ENCODE measurements around the gene PDLIM7.

Gene PDLIM7

GRCh38 chr5:177524539-177524900 is 27.1 kb upstream of the PDLIM7 start:
- DNase-seq, result no peak

DNA sequence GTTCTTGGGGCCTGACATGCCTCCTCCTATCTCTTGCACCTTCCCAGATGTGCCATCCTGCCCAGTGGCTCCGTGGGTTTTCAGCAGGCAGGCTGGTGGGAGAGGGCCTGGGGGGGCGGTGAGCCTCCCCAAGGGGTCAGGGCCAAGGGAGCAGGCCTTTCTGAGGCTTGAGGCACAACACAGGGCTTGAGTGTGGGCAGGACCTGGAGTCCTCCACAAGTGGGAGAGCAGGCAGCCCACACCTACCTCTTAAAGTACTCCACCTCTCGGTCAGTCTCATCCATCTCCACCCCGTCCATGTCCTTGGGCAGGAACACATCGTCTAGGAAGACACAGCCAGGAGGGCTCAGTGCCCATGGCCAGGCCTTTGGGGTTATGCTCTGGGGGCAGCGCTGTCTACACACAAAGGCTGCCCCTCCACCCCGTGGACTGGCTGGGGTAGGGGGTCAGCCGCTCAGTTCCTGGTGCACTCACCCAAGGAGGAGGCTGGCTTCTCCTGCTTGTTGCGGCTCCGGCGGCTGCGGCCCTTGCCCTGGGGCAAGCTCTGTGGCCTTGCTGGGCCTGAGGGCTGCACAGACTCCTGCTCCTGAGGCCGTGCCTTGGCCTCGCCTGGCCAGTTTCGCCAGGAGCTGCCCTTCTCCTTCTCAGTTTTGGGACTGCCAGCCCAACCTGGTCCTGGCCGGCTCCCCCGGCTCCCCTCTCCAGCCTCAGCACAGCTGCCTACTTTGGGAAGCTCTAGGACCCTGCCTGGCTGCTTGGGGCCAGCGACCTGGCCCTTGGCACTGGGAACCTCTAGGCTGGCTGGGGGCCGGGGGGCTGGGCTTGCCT is 26.5 kb upstream of the PDLIM7 start:
- DNase-seq, result no peak

- no peak for DNase-seq
Observed at GRCh38 chr5:177520916-177521513, 23.6 kb upstream of the PDLIM7 start.

GRCh38 chr5:177520271-177520670 is 22.9 kb upstream of the PDLIM7 start:
- no peak for DNase-seq

DNA sequence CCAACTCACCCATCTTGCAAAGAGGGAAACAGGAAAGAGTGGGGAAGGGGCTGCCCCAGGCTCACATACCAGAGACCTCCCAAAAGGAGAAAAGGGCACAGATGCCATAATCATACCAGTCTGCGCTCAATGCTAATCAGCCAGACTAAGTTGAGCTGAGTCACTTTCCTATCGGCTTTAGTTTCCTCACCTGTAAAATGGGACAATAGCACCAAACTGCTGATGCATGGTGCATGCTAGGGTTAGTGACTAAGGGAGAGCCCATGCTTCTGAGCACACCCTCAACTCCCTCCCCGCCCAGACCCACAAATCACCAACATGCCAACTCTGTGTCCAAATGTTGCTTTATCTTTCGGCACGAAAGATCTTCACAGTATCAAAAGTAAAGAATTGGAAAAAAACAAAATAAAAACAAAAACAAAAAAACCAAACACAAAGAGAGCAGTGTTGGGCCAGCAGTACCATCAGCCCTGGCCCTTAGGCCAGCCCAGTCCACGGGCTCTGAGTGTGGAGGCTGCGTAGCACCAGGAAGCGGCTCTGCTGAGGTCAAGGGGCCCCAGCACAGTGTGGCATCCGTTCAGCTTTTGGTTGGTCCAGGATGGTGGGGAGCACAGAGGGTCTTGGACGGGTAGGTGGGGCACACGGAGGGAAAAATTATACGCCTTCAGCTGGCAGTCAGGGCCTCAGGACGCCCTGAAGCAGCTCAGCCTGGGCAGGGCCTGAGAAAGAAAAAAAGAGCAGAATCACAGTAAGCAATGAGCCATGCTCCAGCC is 22.2 kb upstream of the PDLIM7 start:
- DNase-seq, result no peak

DNA sequence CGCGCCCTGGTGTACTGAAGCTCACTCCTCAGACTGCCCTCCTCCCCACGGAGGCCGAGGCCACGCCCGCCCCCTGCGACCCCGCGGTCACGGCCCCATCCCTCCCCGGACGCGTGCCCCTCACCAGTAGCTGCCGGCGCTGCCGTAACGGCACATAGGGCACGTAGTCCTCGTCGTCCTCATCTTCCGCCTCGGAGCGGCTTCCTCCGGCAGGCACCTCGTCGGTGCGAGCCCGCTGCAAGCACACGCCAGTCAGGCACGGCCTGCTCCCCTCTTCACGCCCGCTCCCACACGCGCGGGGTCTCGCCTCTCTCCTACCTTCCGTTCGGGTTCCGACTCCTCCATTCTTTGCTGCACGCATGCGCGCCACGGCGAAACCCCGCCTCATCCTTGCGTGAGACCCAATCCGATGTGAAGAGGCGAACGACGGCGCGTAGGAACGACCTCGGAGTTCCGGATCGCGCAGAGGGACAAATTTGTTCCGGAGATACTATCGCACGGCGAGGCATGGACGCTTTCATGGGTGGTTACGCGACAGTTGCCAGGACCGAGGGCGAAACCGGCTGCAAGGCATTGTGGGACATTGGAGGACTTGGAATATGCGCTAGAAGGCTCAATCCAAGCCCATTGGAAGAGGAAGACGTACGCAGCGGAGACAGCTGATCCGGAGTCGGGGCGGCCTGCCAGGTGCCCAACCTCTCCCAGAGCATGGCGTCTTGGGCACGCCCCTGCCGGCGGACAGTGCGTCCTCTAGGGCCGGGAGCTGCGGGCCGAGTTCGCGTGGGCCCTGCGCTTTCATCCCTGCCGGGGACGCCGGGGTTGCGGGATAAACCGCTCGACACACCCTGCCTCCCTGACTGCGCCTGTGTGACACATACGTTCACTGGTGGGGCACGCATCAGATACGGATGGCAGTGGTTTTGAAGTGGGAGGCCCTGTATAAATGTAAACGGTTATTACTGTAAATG is 19.5 kb upstream of the PDLIM7 start, which contains the start of gene DDX41:
Gene DDX41 (minus strand): TSS at position 361 of the 968 bp plus-strand sequence. CDS start 16 bp downstream, at position 345.
- DNase-seq, result peak; percentile 79

DNA sequence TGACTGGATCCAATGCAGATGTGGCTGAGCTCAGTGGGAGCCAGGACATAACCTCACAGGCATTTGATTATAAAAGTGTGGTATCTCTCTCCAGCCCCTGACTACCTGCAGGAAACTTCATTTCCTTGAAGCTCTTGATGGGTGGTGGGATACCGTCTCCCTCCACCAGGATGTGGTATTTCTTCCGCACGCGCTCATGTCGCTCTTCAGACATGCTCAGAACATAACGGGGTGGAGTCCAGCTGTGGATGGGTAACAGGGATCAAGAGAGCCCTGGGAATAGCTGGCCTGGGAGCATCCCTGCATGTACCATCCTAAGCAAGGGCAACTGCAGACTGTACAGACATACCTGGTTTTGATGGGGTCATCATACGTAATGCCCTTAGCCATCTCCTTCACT is 18.2 kb upstream of the PDLIM7 start:
- no peak for DNase-seq

DNA sequence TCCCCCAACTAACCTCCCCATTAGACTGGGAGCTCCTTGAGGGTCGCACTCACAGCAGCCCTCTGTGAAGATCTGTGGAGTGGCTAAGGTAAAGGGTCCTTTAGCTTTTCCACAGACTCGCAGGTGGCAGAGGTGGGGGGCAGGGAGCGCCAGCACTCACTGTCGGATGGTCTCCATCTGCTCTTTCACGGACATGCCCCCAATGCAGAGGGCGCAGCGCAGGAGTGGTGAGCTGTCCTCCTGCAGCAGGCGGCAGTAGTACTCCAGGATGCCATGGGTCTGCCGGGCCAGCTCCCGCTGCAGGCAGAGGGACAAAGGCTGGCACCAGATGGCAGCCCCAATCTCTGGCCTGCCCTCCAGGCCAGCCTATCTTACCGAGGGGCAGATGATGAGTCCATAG is 17.1 kb upstream of the PDLIM7 start:
- no peak for DNase-seq

DNA sequence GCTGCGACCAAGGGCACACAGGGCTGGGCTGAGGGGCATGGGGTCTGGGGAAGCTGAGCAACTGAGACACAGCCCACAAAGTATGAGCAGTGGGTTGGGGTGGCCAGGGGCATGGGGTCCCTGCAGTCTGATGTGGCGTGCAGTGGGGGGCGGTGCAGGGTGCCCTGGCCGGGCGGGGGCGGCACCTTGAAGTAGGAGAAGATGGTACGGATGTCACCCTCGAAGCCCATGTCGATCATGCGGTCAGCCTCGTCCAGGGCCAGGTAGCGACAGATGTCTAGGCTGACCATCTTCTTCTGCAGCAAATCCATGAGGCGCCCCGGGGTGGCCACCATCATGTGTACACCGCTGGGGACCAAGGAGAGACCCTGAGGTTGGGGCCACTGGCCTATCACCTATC is 16.1 kb upstream of the PDLIM7 start:
- DNase-seq, result no peak

- no peak for DNase-seq
Observed at GRCh38 chr5:177512736-177513380, 15.5 kb upstream of the PDLIM7 start.

GRCh38 chr5:177511796-177512675 is 14.6 kb upstream of the PDLIM7 start:
- DNase-seq, result no peak

DNA sequence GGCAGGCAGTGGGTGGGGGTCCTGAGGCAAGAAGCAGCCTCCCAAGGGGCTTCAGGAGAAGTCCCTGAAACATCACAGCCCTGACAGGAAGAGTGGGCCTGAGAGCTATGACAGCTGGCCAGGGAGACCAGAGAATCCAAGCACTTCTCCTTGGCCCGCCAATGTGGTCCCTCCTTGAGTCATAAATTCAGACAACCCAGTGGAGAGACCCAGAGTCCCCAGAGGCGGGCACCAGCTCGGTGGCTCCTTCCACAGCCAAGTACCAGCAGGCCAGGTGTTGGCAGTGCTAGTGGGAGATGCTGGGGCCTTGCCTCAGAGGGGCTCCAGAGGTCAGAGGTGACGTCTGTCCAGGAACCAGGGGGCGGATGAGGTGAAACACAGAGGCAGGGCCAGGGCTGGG is 13.8 kb upstream of the PDLIM7 start:
- DNase-seq, result no peak

GRCh38 chr5:177510567-177511053 is 13.2 kb upstream of the PDLIM7 start:
- DNase-seq, result no peak

- no peak for DNase-seq
Observed at GRCh38 chr5:177509991-177510566, 12.7 kb upstream of the PDLIM7 start.

DNA sequence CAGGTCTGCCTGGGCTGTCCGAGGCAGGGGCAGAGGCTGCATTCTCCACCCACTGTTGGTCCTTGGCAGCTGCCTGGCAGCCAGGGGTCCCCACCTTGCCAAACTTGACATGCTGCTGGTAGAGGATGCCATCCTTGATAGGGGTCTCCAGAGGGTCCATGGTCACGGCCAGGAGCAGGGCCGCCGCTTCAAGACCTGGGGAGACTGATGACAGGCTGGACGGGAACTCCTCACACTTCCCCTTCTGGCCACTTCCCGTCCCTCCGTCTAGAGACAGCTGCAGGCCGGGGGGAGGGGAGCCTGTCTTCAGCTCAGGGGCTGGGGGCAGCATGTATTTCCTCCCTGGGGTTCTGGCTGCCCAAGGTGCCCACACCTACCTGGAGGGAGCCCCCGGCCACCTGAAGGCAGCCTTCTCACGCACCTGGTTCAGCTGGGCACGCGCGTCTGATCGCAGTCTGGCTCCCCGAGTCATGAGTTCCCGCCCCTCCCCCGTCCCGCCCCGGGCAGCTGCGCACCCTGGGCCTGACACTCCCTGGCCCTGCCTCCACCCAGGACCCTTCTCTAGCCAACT is 12.1 kb upstream of the PDLIM7 start, which contains the start of gene DOK3:
Gene DOK3 (minus strand): TSS at position 446 of the 571 bp plus-strand sequence. CDS start 286 bp downstream, at position 160.
- no peak for DNase-seq

GRCh38 chr5:177508837-177509236 is 11.4 kb upstream of the PDLIM7 start:
- DNase-seq, result no peak

GRCh38 chr5:177508221-177508611 is 10.8 kb upstream of the PDLIM7 start:
- no peak for DNase-seq

- no peak for DNase-seq
Observed at GRCh38 chr5:177507596-177508220, 10.3 kb upstream of the PDLIM7 start.

DNA sequence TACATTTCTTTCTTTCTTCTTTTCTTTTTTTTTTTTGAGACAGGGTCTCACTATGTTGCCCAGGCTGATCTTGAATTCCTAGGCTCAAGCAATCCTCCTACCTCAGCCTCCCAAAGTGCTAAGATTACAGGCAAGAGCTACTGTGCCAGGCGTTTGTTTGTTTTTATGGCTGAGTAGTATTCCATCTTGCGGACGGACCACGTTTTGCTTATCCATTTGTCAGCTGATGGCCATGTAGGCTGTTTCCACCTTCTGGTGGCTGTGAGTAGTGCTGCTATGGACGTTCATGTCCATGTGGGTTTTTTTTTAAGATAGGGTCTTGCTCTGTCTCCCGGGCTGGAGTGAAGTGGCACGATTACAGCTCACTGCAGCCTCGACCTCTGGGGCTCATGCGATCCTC is 9.8 kb upstream of the PDLIM7 start:
- DNase-seq, result no peak
